ENCODE results near the gene TMEM26.
"Not testable (repeated sequence)": the region's sequence is repeated elsewhere in the genome, so short reads cannot be mapped to it uniquely, and the experiment has no call there.

The TMEM26 gene

DNA sequence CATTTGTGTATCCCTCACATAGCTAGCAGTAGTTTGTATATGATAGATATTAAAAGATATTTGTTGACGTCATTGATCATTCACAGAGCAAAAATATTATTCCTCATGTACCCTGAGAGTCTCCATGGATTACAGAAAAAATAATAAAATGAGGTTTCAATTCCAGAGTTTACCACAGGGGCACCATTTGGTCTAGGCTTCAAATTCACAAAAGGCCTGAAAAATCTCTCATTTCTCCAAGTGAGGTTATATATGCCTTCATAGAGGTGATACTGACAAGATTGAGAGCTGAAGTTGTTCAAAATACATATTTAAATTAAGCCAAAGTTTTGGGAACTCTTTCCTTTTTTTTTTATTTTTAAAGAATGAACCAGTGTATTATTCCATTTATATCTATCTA lies 52.7 kb downstream of the TMEM26 start:
- no peak for DNase-seq (ENCODE audit: low read depth in 1 of 2, low spot score in 1 of 2)

DNA sequence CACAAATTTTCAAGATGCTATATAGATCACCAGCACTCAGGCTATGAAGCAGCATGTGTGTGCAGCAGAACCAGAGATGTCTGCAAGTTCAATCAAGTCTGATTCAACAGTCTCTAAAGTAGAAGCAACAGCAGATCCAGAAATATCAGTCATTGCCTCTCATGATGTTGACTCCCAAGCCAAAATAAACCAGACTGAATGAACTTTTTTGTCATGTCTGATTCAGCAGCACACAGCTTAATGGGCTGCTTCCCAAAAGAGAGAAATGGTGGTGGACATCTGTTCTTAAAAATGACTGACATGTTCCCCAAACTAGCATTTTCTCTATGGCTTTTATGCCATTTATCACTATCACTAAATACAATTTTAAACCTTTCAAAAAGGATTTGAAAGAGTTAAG lies 53.8 kb downstream of the TMEM26 start:
- no peak for DNase-seq (ENCODE audit: low read depth in 1 of 2, low spot score in 1 of 2)

DNA sequence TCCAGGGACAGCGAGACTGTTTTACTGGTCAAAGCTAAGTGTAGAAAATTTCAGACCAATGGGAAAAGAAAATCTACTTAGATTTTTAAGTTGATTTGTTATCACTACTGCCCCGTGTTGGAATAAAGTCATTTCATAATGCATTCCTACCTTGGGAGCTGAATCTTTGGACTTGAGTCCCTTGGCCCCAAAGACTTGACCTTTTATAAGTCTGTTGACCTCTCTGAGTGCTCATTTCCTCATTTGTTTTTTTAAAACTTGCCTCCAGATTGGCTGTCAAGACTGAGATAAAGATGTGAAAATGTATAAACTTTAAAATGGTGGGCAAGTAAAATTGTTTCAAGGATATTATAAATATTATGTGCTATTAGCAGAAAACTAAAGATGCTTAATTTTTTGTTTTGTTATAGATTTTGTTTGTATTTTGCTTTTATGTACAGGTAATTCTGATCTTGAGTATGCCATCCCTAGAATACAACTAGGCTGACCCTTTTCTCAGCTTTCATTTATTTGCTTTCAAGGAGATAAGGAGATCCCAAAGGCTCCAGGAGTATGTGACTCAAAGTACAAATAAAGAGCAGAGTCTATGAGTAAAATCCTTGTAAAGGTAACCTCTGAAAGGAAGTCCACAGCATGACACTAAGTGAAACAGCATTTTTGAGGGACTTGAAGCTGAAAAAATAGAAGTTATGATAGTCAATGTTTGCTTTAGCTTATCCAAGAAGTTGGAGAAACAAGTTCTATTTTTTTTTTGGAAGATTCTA lies 54.6 kb downstream of the TMEM26 start:
- no peak for DNase-seq (ENCODE audit: low read depth in 1 of 2, low spot score in 1 of 2)

DNA sequence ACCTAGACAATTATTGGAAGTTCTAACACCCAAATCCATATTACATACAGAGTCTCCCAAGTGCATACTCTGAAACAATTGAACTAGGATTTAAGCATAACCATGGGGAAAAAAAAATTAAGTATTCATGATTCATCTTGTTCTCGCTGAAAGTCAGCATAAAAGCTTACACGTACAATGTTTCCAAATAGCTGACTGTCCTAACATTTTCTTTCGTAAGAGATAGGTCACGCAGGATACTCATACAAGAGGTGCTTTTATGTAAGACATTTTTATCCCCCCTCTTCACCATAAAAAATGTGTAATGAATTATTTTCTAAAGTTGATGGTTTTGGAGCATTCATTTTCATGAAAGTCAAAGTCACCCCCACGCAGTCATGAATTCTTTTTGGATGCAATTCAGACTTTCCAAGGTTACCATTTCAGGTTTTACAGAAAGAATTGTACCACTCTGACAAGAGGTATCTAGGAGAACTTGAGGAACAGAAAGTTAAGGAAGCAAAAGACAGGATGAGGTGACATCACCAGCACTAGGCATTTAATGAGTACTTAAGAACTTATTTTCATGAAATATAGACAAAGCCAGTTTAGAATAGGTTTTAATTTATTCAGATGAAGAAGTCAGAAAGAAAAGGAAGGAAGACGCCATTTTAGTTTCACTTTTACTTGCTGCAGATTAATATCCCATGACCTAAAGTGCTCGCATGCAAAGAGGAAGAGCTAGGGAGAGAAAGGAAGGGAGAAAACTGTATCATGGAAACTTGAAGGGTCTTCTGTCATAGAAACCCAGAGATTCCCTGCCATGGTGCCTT lies 55.8 kb downstream of the TMEM26 start:
- DNase-seq (ENCODE audit: low read depth in 1 of 2, low spot score in 1 of 2), result no peak

DNA sequence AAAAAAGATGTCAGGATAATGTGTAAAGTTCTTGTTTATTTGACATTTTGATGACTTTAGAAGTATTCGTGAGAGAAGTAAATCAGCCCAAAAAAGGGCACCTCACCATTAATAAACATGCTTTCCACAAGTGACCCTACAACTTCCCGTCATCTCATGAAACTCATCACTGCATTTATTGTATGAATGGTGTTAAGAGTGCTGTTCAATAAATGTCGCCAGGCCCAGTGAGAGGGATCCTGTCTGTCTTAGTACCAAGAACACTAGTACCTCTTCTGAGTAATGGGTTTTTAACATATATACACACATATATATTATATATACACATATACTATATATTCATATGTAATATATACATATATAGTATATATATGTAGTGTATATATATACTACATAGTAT lies 61.9 kb downstream of the TMEM26 start:
- DNase-seq (ENCODE audit: low read depth in 1 of 2, low spot score in 1 of 2), result no peak

DNA sequence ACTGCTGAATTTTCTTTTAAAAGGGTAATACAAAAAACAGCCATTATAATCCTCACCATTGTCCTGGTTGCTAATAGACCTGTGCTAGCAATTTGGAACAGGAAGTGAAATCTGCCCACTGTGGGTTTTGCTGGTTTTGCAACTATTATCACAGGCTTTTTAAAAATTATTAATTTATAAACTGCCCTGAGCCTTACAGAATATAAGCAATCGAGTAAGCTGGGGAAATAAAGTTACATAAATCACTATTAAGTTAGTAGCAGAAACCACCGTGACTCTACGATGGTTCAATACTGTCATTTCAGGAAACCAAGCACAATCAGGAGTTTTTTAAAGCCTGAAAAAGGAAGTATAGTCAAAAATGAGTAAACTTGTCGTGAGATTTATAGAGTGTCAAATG lies 62.3 kb downstream of the TMEM26 start:
- DNase-seq (ENCODE audit: low read depth in 1 of 2, low spot score in 1 of 2), result no peak

DNA sequence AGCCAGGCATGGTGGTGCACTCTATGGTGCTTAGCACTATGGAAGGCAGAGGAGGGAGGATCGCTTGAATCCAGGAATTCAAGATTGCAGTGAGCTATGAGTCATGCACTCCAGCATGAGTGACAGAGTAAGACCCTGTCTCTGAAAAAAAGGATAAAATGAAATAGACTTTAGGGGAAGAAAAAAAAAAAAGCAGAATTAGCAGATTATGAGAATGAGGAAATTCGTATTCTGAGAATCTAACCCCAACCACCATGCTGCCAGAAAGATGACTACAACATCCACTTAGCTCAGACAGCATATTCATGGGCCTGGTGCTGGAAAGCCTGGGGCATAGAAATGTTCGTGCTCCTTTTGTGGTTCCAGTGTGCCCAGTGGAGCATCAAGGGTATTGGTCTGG lies 63.3 kb downstream of the TMEM26 start:
- DNase-seq (ENCODE audit: low read depth in 1 of 2, low spot score in 1 of 2), result no peak

DNA sequence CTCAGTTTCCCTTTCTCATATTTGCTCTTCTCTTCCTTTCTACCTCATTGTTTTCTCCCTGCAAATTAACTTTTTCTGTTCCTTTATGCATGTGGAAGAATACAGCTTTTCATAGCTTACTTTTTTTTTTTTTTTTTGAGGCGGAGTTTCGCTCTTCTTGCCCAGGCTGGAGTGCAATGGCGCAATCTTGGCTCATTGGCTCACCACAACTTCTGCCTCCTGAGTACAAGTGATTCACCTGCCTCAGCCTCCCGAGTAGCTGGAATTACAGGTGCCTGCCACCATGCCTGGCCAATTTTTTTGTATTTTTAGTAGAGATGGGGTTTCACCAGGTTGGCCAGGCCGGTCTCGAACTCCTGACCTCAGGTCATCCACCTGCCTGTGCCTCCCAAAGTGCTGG lies 64.2 kb downstream of the TMEM26 start:
- DNase-seq (ENCODE audit: low read depth in 1 of 2, low spot score in 1 of 2), result not testable (repeated sequence)

DNA sequence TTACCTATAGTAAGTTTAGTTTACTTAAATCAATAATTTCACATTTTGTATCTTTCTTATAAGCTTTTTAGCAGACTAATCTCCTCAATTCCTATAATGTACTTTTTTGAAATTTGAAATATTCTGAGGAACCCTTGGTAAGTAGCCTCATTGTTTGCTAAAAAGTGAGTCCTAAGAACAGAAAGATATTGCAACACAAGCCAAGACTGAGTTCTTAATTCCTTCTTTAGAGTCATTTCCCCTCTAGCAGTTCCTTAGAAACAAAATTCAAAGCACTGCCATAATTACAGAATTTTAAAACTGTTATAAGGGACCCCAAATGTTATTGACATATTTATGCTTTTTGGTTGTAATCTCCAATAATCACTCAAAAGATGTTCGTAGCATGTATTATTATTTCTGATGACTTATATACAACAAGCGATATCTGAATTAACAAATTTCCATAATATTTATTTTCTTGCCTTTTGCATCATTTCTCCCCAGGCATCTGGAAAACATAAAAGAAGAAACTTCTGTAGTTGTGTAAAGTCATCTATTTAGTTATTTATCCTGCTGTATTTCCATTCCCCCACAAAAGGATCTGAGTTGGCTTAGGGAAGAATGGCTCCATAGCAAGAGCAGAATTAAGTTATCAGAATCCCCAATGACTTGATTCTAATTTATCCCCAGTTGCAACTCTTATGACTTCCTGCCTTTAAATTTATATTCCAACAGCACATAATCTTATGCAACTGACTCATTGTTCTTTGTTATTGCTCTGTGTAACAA lies 67.8 kb downstream of the TMEM26 start:
- DNase-seq (ENCODE audit: low read depth in 1 of 2, low spot score in 1 of 2), result no peak

DNA sequence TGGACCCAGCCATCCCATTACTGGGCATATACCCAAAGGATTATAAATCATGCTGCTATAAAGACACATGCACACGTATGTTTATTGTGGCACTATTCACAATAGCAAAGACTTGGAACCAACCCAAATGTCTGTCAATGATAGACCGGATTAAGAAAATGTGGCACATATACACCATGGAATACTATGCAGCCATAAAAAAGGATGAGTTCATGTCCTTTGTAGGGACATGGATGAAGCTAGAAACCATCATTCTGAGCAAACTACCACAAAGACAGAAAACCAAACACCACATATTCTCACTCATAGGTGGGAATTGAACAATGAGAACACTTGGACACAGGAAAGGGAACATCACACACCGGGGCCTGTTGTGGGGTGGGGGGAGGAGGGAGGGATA lies 72.0 kb downstream of the TMEM26 start:
- DNase-seq (ENCODE audit: low read depth in 1 of 2, low spot score in 1 of 2), result not testable (repeated sequence)

DNA sequence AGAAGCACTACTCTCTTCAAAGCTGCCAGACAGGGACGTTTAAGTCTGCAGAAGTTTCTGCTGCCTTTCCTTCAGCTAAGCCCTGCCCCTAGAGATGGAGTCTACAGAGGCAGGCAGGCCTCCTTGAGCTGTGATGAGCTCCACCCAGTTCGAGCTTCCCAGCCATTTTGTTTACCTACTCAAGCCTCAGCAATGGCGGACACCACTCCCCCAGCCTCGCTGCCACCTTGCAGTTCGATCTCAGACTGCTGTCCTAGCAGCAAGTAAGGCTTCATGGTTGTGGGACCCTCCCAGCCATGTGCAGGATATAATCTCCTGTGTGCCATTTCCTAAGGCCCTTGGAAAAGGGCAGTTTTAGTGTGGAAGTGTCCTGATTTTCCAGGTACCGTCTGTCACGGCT lies 74.3 kb downstream of the TMEM26 start:
- no peak for DNase-seq (ENCODE audit: low read depth in 1 of 2, low spot score in 1 of 2)

DNA sequence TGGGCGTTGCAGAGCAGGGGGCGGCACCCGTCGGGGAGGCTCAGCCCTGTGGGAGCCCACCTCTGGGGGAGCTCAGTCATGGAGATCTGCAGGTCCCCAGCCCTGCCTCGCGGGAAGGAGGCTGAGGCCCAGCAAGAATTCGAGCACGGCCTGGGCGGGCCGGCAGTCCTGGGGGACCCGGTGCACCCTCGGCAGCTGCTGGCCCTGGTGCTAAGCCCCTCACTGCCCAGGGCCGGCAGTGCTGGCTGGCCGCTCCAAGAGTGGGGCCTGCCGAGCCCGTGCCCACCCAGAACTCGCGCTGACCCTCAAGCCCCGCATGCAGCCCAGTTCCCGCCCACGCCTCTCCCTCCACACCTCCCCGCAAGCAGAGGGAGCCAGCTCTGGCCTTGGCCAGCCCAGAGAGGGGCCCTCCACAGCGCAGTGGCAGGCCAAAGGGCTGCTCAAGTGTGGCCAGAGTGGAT lies 76.2 kb downstream of the TMEM26 start:
- no peak for DNase-seq (ENCODE audit: low read depth in 1 of 2, low spot score in 1 of 2)

DNA sequence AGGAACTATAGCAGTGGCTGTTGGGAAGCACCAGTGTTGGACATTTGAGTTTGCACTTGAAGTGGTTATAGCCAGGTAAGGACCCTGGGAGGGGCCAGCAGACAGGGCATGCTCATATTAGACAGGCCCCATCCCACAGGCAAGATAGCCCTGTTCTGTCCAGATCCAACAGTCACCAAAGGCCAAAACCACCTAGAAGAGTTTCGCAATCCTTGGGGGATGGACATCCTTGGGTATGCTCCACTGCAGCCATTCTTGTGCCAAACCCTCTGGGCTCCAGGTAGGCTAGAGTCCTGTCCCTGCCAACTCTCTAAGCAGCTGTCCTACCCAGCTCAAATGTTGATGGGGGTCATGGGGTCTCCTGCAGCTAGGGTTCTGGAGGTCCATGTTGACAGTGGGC lies 76.8 kb downstream of the TMEM26 start:
- DNase-seq (ENCODE audit: low read depth in 1 of 2, low spot score in 1 of 2), result no peak

DNA sequence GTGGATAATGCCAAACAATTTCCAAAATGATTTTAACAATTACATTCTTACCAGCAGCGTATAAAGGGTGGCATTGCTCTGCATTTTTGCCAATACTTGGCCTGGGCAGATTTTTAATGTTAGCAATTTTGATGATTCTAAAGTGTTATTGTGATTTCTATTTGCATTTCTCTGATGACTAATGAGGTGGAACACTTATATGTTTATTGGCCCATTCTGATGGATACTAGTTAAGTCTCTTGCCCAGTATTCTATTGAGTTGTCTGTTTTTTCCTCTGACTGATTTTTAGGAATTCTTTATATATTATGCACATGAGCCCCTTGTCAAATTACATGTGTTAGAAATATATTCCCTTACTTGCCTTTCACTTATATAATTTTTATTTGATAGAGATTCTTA lies 86.8 kb downstream of the TMEM26 start:
- no peak for DNase-seq (ENCODE audit: low read depth in 1 of 2, low spot score in 1 of 2)

DNA sequence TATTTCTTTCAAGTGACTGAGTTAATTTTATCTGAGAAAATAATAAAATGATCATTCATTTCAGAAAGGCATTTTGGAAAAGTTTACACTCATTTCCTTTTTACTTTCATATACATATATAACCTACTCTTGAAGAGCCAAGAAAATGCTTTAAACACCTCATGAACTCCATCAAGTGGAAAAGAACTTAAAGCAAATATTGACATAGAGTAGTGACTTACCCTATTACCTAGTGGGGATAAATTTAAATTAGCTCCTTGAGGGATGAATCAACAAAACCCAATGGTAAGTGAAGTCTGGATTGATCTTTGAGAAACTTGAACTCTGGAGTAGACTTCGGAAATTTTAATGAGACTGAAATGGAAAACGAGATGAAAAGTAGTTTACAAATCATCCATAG lies 88.6 kb downstream of the TMEM26 start:
- DNase-seq (ENCODE audit: low read depth in 1 of 2, low spot score in 1 of 2), result no peak

DNA sequence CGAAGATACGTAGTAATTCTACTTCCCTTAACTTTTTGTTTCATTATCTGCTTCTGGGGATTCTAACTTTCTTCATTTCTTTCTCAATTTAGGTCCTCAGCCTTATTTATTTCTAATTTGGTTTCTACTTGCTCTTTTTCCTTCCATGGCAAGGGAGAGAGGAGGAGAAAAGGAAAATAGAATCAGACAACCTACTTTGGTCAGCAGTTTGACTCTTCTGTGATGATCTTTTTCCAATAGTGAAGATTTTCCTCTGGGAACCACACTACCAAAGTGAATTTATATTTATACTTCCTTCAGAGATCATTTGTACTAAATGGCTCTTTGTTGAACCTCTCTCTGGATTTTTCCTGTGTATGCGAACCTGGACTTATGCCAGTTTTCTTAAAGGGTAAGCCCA lies 90.2 kb downstream of the TMEM26 start:
- no peak for DNase-seq (ENCODE audit: low read depth in 1 of 2, low spot score in 1 of 2)

DNA sequence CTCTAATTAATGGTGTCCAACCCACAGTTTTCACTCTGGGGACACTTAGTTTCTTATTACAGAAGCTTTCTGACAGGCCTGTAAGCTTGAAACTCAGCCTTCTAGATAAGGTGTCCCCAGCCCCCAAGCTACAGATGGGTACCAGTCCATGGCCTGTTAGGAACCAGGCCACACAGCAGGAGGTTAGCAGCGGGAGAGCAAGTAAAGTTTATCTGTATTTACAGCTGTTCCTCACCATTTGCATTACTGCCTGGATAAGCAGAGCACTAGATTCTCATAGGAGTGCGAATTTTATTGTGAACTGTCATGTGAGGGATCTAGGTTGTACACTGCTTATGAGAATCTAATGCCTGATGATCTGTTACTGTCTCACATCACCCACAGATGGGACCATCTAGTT lies 93.7 kb downstream of the TMEM26 start:
- no peak for DNase-seq (ENCODE audit: low read depth in 1 of 2, low spot score in 1 of 2)

DNA sequence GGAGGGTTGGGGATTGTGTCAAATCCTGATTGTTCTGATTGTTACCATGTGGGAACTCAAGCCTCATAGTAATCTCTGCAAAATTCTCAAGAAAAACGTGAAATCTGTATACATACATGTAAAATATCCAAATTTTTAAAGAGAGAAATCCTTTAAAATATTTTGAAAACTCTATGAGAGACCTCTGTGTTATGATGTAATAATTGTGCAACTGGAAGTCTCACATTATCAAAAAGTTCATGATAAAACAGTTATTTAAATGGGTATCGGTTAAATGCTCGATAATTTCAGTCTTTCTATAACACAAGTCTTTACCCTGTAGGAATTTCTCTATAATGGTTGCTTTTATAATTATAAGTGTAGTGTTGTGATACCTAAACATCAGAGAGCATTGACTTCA lies 95.5 kb downstream of the TMEM26 start:
- no peak for DNase-seq (ENCODE audit: low read depth in 1 of 2, low spot score in 1 of 2)
